GM18498 (cell line): Measurements from ENCODE around the gene IFNA1.
"Not testable (repeated sequence)": the region's sequence is repeated elsewhere in the genome, so short reads cannot be mapped to it uniquely, and the experiment has no call there.

ENCODE experiments used
- ATAC-seq: cut with Tn5 transposase; IDR thresholded peaks from one replicate; pipeline ENCODE4 v1.9.1; 2021; ENCODE audit warnings: mild to moderate bottlenecking, moderate library complexity; ENCODE audit not compliant: unreplicated experiment

IFNA1 gene

DNA sequence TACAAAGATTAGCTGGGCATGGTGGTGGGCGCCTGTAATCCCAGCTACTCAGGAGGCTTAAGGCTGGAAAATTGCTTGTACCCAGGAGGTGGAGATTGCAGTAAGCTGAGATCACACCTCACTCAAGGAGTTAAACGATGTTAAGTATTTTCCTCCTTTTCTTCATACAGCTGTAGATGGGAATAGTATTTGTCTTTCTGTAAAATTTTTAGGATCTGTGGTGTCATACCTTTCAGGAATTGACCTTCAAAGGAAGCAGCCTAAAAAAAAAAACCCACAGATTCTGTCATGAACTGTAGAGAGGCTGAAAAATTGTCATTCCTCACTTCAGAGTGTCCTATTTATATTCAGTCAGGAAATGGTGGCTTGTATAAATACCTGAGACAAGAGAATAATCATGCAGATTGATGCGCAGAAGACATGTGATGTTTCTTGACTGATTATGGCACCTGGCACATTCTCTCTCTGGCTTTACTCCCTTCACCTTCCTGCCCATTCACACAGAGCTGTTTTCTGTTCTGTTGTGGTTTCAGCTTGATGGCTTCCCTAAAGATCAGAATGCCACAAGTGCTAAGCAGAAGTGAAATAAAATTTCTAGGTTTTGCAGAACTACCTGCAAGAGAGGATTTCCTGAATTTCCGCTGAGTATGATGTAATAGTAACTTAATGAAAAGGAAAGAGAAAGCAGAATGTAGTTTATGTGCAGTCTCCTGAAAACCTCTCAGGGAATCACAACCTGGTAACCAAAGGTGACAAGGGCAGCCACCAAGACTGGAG, 3.8 kb downstream of the IFNA1 start:
- peak; percentile 90 for ATAC-seq

DNA sequence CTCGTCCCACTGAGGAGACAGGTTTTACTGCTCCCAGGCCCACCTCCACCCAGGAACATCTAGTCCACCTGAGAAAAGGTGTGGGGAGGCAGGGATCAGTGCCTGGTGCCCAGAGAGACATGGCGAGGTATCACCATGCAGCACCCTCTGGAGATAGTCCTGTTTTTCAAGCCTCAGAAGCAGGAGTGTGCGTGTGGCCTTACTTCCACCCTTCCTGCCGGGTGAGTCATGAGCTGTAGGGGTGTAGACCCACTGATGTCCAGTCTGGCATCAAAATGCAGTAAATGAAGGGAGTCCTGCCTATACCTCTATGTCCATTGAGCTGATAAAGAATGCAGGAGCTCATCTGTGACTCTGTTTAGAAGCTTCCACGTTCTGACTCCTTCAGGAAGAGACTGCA, 9.1 kb downstream of the IFNA1 start:
- ATAC-seq, result not testable (repeated sequence)

GRCh38 chr9:21450733-21451394, 10.6 kb downstream of the IFNA1 start:
- ATAC-seq, result no peak

- ATAC-seq, result no peak
Measured at GRCh38 chr9:21452681-21453080, 12.4 kb downstream of the IFNA1 start.

DNA sequence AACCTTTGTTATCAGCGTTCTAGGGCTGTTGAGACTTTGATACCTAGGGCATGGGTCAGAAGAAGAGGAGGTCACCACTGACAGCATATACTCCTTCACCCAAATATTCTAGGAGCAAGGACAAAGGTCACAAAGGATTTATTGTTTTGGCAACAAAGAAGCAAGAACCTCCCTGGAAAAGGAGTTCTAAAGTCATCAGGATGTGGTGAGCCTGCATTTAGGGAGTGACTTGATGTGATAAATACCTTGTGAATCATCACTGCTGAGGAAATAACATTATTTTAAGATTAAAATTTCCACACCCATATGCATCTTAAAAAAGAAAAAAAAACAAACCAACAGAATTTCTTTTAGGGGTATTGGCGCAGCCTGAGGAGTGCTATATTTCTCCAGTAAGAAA, 13.9 kb downstream of the IFNA1 start:
- no peak for ATAC-seq

GRCh38 chr9:21455320-21455719, 15.1 kb downstream of the IFNA1 start:
- ATAC-seq, result peak; percentile 91

- ATAC-seq, result no peak
Measured at GRCh38 chr9:21461377-21461776, 21.1 kb downstream of the IFNA1 start.

DNA sequence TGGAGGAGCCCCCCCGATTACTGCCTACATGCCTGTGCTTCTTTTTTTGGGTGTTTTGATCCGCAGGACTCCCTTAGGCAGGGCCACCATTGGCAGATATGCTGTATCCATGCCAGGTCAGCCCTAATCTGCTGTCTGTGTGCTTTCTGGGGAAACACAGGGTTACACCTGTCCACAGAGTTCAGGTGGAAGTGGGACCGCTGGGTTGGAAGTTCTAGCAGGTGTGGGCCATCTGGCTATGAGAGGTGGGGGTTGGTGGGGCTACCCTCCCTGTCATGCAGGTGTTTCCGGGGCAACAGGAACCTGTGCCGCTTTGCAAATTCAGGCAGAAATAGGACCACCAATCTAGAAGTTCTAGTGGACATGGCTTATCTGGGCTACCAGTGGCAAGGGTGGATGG, 24.9 kb downstream of the IFNA1 start:
- no peak for ATAC-seq

GRCh38 chr9:21465859-21466518, 25.8 kb downstream of the IFNA1 start:
- no peak for ATAC-seq

- no peak for ATAC-seq
Measured at GRCh38 chr9:21470126-21470525, 29.9 kb downstream of the IFNA1 start.

- no peak for ATAC-seq
Measured at GRCh38 chr9:21473236-21473635, 33.0 kb downstream of the IFNA1 start.

- ATAC-seq, result no peak
Measured at GRCh38 chr9:21477466-21477865, 37.2 kb downstream of the IFNA1 start.

- no peak for ATAC-seq
Measured at GRCh38 chr9:21479152-21479702, 39.0 kb downstream of the IFNA1 start.

- no peak for ATAC-seq
Measured at GRCh38 chr9:21481470-21482056, 41.3 kb downstream of the IFNA1 start.

DNA sequence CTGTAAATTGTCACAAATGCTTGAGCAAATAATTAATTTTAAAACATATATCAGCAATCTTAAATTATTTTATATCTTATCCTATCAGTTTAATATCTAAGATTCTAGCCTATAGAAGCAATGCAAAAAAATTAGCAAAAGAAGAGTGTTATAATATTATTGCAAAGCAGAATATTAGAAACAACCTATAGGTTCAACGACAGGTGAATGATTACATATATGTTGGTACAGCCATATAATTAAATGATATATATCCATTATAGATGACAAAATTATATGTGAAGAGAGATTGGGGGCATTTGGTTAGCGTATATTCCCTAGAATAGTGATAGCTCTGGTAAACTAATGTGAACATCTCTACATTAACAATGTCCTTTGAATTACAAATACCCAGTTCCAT, 42.0 kb downstream of the IFNA1 start, which contains the start of gene IFNE:
TSS of gene IFNE (minus strand) at position 101 of the 400 bp plus-strand sequence. CDS start 619 bp downstream, outside the sequence.
- no peak for ATAC-seq
